NCI-H1105 (cell line): ENCODE data around the gene ZC3H4.

Experiments
- DNase-seq: peaks from one replicate; lab custom pipeline; 2025; lab: John Stamatoyannopoulos, UW

The ZC3H4 gene

DNA sequence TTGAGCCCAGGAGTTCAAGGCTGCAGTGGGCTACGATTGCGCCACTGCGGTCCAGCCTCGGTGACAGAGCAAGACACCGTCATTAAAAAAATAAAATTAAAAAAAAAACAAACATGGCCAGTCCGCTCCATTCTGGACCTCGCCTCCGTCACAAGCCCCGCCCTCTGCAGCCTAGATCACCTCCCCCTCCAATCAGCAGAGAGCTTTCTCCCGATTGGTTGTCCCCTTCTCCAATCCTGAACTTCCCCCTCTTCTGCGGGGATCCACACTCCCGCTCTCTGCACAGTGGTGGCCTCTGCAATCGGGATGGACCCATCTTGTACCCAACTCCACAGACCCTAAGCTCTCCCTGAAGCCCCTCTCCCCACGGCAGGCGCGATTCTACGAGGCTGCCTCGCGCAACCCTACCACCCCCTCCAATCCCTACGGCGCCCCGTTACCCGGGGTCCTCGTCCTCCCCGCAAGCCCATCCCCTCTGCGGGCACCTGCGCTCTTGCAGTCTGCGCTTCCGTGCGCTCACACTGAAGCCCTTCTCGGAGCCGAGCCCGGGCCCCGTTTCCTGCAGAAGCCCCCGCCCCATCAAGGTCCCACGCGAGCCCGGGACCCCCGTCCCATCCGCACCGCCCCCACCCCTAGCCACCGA lies 65.7 kb downstream of the ZC3H4 start:
- DNase-seq: peak; percentile 70

- no peak for DNase-seq
Measured at GRCh38 chr19:47047272-47047762, 66.3 kb downstream of the ZC3H4 start.

DNA sequence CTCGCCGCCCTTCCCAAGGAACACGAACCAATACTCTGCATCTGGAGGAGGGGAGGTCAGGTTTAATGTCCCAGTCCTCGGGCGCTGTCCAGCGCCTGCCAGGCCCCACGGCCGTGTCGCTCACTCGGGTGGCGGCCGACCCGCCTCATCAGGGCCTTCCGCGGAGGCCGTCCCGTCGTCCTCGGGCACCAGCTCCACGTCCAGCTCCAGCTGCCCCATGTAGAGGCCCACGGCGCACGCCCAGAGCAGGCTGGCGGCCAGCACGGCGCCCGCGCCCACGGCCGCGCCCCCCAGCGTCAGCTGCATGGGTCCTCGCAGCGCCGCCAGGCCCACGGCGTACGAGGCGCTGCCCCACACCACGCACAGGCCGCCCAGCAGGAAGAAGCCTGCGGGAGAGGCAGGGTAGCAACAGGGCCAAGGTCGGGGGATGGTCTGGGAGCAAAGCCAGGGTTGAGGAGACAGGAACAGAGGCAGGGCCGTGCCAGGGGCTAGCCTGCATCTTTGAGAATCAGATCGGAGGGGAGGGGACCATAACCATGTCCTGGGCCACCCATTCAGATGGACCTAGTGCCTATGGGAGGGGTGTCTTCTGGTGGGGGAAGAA lies 67.6 kb downstream of the ZC3H4 start:
- DNase-seq: no peak

DNA sequence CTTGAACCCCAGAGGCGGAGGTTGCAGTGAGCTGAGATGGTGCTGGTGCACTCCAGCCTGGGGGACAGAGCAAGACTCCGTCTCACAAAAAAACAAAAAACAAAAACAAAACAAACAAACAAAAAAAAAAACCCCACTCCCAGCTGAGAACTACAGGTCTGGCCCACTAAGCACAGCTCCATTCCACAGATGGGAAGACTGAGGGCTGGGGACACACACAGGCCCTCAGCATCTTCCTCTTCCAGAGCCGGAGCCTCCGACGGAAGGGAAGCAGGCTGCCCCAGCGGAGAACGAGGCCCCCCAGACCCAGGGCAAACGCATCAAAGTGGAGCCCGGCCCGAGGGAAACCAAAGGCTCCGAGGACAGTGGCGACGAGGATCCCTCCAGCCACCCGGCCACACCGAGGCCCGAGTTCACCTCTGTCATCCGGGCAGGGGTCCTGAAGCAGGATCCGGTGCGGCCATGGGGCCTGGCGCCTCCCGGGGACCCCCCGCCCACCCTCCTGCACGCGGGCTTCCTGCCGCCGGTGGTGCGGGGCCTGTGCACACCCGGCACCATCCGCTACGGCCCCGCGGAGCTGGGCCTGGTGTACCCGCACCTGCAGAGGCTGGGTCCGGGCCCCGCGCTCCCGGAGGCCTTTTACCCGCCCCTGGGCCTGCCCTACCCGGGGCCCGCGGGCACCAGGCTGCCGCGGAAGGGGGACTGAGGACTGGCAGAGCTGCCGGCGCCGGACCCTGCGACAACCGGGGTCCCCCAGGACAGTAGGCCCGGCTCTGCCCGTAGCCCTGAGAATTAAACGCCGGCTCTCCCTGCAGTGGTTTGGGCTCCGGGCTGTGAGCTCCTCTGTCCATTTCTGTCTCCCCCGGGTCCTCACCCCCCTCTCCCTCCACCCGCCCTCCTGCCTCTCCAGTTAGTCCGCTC lies 68.4 kb downstream of the ZC3H4 start:
- DNase-seq: no peak

GRCh38 chr19:47040869-47041268 lies 72.7 kb downstream of the ZC3H4 start:
- DNase-seq: no peak

DNA sequence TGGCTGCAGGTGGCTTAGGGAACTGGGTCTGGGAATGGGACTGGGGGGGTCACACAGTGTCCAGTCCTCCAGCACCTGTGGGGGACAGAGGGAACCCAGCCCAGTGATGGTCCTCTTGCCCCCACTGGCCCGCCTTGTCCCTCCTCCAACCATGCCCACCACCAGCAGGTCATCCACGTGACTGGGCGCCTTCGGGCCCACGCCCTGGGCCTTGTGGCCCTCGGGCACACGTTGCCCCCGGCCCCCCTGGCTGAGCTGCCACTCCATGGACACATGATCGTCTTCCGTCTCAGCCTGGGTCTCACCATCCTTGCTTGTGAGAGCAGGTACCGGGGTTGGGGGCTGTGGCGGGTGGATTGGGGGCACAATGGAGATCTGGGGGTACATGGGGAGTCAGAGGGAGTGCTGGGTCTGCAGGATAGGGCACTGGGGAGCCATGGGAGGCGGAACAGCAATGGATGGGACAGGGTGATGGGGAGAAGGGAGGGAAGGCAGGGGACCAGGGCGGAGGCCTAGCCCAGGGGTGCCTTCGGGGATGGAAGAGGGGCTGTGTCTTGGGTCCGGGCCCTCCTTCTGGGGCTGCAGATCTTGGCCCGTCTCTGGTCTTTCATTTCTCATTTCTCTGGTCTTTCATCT lies 74.2 kb downstream of the ZC3H4 start:
- DNase-seq: no peak

- DNase-seq: no peak
Measured at GRCh38 chr19:47037766-47038165, 75.8 kb downstream of the ZC3H4 start.

DNA sequence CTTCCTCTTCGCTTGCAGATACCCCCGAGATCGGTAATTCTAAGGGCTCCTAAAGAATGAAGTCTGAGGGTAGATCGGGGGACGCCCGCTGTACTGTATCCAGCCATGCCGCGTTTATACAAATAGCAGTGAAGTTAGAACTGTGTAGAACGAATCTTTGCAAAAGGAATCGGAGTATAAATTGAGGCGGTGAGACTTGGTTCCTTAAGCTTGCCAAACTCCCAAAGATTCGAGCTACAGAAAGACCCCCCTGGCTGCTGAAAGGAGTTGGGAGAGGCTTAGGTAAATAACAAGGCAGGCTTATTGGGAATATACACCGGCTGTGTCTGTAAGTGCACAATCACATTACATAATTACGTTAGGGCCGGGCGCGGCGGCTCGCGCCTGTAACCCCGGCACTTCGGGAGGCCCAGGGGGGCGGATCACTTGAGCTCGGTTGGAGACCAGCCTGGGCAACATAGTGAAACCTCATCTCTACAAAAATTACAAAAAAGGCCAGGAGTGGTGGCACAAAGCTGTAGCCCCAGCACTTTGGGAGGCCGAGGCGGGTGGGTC lies 77.4 kb downstream of the ZC3H4 start:
- DNase-seq: peak; percentile 52

DNA sequence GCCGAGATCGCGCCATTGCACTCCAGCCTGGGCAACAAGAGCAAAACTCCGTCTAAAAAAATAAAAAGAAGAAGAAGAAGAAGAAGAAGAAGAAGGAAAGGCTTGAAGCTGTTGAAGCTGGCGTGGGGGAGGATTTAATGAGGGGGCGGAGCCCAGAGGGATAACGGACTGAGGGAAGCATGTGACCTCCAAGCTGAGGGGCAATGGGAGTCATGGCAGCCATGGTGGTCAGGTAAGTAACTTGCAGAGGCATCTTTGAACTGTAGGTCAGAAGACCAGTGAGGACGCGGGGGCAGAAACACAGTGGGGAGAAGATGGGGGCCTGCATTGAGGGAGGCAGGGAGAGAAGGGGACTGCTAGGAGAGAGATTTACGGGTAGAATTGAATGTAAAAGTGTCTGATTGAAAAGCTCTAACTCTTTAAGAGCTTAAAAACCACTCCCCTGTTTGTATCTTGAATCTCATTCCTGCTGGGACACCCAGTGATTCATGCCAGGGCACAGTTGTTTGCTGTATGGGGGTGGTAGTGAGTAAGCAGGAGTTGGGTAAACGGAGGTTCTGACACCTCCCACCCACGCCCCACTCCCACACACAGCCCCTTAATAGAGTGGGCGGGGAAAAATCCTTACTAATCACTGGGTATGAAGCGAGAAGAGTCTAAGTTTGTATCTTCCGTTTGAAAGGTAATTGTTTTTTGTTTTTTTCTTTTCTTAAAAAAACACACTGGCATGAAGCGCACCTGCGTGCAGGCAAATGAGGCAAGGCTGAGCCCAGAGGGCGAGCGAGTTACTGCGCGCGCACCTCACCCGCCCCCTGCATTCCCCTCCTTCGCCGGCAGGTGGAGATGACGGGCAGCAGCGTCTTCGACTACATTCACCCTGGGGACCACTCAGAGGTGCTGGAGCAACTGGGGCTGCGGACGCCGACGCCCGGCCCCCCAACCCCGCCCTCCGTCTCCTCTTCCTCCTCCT lies 78.2 kb downstream of the ZC3H4 start:
- peak; percentile 84 for DNase-seq

DNA sequence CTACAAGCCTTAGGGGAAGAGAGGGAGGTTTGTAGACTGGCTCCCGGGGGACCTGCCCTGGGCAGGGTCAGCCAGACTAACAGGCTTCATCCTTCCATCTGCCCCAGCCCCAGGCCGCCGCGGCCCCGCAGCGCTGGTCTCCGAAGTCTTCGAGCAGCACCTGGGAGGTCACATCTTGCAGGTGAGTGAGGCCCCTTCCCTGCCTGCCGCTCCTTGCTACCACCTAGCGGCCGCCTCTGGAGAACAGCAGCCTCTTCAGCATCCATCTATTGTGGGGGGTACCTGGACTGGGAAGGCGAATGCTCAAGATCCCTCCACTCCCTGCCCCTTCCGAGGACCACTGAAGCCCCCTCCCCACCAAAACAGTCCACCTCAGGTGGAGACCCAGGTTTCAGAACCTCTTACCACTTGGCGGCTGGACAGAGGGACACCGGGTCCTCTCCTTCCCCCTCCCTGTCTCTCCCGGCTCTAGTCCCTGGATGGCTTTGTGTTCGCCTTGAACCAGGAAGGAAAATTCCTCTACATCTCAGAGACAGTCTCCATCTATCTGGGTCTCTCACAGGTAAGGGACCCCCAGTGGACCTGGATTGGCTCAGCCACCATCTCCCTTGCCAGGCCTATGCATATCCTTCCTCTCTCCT lies 81.3 kb downstream of the ZC3H4 start:
- peak; percentile 54 for DNase-seq

- no peak for DNase-seq
Measured at GRCh38 chr19:47028195-47028601, 85.4 kb downstream of the ZC3H4 start.

GRCh38 chr19:47027586-47028088 lies 85.9 kb downstream of the ZC3H4 start:
- no peak for DNase-seq

- no peak for DNase-seq
Measured at GRCh38 chr19:47026889-47027288, 86.7 kb downstream of the ZC3H4 start.

- no peak for DNase-seq
Measured at GRCh38 chr19:47026156-47026555, 87.4 kb downstream of the ZC3H4 start.

DNA sequence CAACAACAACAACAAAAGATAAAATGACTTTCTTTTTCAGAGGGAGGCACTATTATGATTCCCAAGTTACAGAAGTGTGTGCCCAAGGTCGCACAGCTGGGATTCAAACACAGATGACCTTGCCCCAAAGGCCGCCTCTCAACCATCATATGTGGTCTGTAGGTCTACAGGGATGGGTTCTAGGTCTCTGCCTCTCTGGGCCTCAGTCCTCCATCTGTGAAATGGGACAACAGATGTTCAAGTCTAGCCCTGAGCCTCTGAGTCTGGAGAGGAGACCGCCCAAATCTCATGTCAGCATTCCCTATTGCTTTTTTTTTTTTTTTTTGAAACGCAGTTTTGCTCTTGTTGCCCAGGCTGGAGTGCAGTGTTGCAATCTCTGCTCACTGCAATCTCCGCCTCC lies 89.1 kb downstream of the ZC3H4 start:
- DNase-seq: no peak

GRCh38 chr19:47023448-47023794 lies 90.2 kb downstream of the ZC3H4 start:
- DNase-seq: no peak

- DNase-seq: peak; percentile 19
Measured at GRCh38 chr19:47022541-47023447, 90.8 kb downstream of the ZC3H4 start.

DNA sequence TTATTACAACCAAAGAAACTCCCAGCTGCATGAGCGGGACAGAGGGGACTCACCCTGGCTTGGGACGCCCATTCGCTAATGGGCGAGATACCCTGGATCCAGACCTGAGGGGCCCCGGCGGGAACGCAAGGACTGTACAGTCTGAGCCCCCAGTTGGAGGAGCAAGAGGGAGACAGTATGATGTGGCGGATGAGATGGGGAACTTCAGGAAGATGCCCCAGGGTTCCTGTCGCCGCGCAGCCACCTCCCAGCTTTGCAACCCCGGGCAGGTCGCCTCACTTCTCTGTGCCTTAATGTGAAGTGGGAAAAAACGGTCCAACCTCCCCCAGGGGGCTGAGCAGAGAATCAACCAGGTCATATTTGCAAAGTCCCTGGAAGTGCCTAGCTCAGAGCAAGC lies 91.4 kb downstream of the ZC3H4 start:
- DNase-seq: no peak

DNA sequence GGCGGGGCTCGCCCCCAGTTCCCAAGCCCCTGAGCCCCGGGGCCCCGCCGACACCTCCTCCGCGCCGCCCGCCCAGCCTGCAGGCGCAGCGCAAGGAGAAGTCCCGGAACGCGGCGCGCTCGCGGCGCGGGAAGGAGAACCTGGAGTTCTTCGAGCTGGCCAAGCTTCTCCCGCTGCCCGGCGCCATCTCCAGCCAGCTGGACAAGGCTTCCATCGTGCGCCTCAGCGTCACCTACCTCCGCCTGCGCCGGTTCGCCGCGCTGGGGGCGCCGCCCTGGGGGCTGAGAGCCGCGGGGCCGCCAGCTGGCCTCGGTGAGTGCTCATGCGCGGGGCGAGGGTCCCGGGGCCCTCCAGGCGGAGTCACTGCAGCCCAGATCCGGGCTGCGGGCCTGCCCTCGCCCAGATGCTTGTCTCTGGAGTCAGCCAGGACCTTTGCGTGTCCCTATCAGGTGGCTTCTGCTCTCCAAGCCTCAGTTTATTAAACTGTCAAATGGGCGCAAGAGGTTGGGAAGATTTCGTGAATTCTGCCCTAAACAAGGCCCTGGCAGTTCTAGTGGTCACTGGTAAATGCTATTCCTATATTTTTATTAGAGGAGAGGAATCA lies 91.9 kb downstream of the ZC3H4 start:
- no peak for DNase-seq
